Prostate gland (tissue), 1 donor: ENCODE results near the gene CPNE4.

Experiments used
- POLR2A ChIP-seq: fragments of 450-650 bp; IDR thresholded peaks from one replicate; pipeline ENCODE4 v1.6.1; 2016; ENCODE audit warnings: antibody characterized with exemption, mild to moderate bottlenecking
- POLR2AphosphoS5 ChIP-seq: sonication (generic); formaldehyde crosslinking; IDR thresholded peaks from one replicate; pipeline ENCODE4 v1.6.1; 2017; ENCODE audit warnings: antibody characterized with exemption

DNA sequence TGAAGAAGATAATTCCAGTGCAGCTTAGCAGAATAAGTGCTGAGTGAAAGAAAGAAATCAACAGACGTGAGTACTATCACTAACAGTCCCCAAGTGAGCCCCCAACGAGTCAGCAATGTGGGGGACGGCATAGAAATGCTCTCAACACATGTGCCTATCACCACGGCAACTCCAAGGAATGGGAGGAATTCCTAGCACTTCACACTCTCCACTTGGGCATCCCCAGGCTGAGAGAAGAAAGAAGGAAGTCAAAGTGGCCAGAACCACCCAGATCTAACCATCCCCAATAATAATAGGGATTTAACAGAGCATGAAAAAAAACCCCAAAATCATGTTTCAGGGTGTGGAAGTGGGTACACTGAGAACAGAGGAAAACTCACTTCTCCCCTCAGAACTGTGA lies 29.3 kb upstream of the CPNE4 start:
- no peak for TF ChIP-seq POLR2A
- no peak for TF ChIP-seq POLR2AphosphoS5
